NCI-H82 treated with DMSO at 0.1 percent for 48 hours (cell line): ENCODE measurements around the gene EHD1.
A peak's percentile ranks its signal among the peaks of the same experiment; 100 is the strongest.

Experiments
- DNase-seq: peaks from one replicate; lab custom pipeline; 2025; ENCODE audit not compliant: unreplicated experiment; lab: John Stamatoyannopoulos, UW

The EHD1 gene

GRCh38 chr11:64875369-64876228 is 2.8 kb downstream of the EHD1 start:
- no peak for DNase-seq

- DNase-seq: no peak
Measured at GRCh38 chr11:64874308-64875240, 3.8 kb downstream of the EHD1 start.

- no peak for DNase-seq
Measured at GRCh38 chr11:64872790-64873488, 5.5 kb downstream of the EHD1 start.

DNA sequence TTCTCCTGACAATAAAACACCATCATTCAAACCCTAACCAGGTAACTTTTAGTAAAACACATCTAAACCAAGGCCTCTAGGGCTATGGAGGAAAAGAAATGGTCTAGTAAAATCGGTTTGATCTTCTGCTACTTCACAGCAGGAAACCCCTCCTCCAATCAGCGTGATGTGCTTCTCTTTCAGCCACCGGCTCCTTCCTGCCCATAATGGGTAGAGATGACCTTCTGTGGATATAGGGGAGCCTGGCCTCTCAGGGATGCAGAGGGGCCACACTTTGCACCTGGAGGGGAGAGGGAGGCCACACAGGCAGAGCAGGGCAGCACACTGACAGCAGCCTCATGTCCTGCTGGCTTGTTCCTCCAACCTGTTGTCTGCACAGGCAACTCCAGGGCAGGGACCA is 6.9 kb downstream of the EHD1 start:
- no peak for DNase-seq

DNA sequence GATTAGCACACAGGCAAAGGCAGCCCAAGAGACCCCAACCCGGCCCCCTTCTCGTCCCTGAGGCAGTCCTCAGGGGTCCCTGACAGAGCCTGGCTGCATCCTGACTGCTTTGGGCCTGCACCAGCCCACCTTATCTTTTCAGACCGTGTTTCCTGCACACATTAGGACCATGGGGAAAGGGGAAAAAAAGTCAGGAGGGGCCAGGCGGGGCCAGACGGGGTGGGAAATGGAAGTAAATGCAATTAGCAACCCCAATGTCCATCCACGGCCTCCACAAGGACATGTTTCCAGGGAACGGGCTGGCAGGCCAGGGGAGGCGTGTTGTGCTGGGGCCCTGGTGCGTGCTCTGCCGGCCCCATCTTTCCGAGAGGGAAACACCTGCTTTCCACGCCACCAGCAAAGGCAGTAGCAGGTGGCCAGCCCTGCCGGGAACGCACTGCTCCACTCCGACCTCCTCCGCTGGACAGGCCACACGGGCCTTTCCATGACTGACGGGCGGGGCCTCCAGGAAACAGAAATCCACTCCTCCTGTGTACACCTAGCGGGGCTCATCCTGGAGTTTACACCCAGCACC is 7.4 kb downstream of the EHD1 start:
- DNase-seq: no peak

DNA sequence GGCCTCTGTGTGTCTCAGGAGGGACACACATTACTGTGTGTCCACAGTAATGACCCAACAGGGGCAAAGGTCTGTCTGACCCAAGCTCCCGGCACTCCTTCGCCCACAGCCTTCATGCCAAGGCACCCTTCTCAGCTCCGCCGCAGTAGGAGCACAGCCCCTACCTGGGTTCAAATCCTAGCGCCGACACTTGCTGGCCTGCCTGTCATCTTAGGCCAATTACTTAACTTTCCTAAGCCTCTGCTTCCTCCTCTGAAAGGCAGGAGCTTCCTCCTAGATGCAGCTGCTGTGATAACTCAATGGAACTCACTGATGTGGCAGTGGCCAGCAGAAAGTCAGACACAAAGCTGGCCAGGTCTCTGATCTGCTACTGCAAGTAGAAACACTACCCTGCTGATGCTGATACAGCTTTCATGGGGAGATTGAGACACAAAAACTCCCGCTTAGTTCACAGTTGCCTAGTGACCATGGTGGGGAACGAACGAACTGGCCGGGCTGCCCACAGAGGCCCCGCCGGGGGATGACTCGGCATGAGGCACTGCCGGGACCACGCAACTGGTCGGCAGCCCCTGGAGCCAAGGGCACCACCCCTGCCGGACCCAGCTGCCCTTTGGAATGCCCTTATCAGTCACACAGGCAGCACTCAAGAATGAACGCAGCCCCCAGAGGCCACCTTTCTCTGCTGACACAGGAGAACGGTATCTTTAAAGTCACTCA is 8.1 kb downstream of the EHD1 start:
- DNase-seq: no peak

GRCh38 chr11:64869571-64870175 is 8.7 kb downstream of the EHD1 start:
- no peak for DNase-seq

GRCh38 chr11:64868904-64869570 is 9.4 kb downstream of the EHD1 start:
- DNase-seq: no peak

GRCh38 chr11:64867748-64868462 is 10.5 kb downstream of the EHD1 start:
- DNase-seq: no peak

- DNase-seq: no peak
Measured at GRCh38 chr11:64866173-64866491, 12.3 kb downstream of the EHD1 start.

GRCh38 chr11:64865286-64866172 is 12.9 kb downstream of the EHD1 start:
- no peak for DNase-seq

DNA sequence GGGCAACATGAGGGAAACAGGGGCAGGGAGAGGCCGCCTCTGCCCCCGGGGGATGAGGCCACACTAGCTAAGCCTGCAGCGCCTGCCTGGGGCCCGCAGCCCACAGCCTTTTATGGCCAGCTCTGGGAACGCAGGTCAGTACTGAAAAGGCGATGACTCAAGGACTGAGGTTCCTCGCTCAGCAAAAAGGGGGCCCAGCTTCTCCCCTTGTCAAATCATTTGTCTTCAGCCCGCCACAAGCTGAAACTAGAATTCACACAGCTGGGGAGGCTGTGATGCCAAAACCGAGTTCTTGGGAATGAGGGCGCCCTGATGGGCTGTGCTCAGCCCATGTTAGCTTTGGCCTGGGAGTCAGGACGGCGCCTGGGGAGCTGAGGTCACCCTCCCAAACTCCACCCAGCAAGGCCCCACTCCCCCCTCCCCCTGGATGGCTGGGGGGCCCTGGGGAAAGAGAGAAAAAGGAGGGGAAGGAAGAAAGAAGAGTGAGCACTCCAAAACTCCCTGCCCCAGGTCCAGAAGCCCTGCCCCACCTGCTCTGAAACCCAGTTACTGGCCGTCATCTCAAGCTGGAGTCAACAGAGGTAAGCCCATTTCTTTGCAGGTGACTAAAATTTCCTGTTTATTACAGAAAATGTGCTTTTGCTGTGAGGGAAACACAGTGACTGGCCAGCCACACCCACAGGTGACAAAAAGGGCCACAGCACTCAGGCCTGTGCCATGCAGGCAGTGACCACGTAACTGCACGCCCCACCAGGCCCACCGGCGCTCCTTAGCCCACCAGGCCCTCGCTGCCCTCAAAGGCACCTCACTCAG is 13.7 kb downstream of the EHD1 start:
- no peak for DNase-seq

GRCh38 chr11:64864135-64864472 is 14.3 kb downstream of the EHD1 start:
- DNase-seq: no peak

DNA sequence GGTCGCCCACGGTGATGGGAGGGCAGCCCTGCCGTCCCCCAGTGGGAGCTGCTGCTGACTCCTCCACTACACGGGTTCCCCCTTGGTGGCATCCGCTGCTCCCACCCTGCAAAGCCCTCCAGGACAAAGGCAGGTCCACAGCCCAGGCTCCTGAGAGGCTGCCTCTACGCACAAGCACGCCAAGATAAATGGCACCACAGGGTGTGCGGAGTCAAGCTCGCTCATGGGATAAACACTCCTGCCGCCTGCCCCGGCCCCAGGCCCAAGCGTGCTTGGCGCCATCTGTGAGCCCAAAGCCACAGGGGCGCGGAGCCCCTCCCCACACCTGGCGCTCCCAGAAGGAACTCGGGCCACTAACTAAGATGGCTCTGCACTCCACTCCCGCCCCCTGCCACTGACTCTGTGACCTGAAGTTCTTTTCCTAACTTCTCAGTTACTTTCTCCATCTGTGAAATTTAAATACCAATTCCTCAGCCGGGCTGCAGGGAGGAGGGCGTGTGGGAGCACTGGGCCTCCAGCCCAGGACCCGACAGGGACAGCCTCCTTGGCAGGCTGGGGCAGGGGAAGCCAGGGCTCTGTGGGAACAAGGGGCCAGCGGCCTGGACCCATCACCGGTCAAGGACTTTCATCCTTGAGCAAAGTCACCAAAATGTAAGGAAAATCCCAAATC is 14.9 kb downstream of the EHD1 start:
- peak; percentile 8 for DNase-seq

- no peak for DNase-seq
Measured at GRCh38 chr11:64862987-64863390, 15.4 kb downstream of the EHD1 start.

GRCh38 chr11:64861227-64861975 is 17.0 kb downstream of the EHD1 start:
- no peak for DNase-seq
